D721Med (cell line): ENCODE data around the gene RFK.

Source experiments
- DNase-seq: peaks from one replicate; pipeline ENCODE4 v3.0.0; 2011; ENCODE audit warnings: low spot score; ENCODE audit not compliant: insufficient read length
- FAIRE-seq: peaks from 2 replicates; lab custom pipeline; 2011; peaks lifted over from hg19 to GRCh38; lab: Jason Lieb, UNC
- TF ChIP-seq, protein P1 (sequence below): IDR thresholded peaks from 2 replicates; pipeline ENCODE4 v1.5.1; 2012; ENCODE audit warnings: mild to moderate bottlenecking, control low read depth; ENCODE audit not compliant: insufficient read depth; ENCODE audit errors: missing control alignments

Gene RFK

DNA sequence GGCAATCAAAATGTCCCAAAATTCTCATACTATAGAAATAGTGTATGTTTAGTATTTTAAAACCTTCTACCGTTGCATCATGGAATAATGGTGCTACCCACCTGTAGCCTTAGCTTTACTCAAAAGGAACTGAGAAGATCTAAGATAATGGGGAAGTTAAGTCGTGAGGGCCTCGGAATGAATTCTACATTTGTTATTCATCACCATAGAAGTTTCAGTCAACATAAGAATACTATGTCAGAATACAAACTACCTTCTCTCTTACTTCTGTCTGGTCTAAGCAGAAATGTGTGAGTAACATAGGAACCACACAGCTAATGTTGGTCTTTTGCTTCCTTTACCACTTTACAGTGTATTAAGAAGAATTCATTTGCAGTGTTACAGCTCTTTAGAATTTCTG lies 43.2 kb downstream of the RFK start:
- no peak for FAIRE-seq
- no peak for DNase-seq
- TF ChIP-seq, protein P1, sequence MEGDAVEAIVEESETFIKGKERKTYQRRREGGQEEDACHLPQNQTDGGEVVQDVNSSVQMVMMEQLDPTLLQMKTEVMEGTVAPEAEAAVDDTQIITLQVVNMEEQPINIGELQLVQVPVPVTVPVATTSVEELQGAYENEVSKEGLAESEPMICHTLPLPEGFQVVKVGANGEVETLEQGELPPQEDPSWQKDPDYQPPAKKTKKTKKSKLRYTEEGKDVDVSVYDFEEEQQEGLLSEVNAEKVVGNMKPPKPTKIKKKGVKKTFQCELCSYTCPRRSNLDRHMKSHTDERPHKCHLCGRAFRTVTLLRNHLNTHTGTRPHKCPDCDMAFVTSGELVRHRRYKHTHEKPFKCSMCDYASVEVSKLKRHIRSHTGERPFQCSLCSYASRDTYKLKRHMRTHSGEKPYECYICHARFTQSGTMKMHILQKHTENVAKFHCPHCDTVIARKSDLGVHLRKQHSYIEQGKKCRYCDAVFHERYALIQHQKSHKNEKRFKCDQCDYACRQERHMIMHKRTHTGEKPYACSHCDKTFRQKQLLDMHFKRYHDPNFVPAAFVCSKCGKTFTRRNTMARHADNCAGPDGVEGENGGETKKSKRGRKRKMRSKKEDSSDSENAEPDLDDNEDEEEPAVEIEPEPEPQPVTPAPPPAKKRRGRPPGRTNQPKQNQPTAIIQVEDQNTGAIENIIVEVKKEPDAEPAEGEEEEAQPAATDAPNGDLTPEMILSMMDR: no peak

DNA sequence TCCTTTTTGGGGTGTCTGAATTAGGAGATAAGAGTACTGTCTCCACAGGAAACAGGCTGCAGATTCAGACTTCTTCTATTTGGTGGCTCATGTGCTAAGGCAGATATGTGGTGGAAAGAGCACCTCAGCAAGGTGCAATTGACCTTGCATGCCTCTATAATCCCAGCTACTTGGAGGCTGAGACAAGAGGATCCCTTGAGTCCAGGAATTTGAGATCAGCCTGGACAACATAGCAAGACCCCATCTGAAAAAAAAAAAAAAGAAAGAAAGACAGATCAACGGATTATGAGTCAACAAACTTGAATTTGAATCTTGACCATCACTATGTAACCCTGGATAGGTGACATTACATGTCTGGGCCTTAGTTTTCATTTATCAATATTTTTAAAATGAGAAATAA lies 44.4 kb downstream of the RFK start:
- TF ChIP-seq, protein P1: no peak
- FAIRE-seq: no peak
- no peak for DNase-seq

DNA sequence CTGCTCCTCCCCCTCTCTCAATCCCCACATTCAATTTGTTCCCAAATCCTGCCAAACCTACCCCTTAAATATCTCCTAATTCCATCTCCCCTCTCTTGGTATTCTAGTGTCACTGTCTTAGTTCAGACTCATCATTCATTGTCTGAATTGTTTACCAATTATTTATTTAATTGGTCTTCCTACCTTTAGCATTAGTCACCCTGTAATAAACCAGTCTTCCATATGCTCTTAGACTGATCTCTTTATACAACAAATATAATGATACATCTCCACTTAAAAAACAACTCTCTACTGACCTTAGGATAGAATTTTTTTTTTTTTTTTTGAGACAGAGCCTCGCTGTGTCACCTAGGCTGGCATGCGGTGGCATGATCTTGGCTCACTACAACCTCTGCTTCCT lies 51.4 kb downstream of the RFK start:
- no peak for FAIRE-seq
- DNase-seq: no peak
- TF ChIP-seq, protein P1: no peak

DNA sequence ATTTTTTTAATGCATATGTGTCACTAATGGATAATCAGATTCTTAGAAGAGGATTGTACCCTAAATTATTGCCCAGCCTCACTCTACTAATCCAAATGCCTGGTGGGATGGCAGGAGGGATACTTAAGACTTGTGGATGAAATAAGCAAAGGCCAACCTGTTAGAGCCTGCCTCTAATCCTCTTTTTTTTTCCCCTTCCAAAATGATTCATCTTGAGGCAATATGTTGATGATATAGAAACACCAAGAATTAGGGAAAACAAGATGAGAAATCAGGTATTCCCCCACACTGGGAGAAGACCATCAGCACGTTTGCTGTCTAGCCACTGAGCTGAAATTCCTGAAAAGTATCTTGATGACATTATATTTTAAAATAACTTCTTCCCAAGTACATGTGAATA lies 52.0 kb downstream of the RFK start:
- no peak for FAIRE-seq
- TF ChIP-seq, protein P1: no peak
- DNase-seq: no peak

DNA sequence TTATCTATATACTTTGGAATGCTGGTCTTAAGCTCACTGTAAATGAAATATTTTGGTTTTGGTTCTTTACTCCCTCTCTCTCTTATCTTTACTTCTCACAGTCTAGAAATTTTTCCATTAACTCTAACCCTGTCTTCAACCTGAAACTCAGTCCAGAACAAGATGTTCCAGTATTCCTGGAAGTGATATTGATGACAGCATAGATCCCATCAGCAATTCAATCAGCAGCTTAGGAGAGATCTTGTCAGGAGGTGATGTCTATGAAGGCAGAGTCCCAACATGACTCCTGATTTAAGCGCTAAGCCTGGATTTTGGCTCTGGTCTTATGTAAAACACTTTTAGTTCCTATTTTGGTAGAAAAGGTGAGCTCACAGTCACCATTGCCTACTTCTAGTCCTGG lies 52.6 kb downstream of the RFK start:
- no peak for FAIRE-seq

DNA sequence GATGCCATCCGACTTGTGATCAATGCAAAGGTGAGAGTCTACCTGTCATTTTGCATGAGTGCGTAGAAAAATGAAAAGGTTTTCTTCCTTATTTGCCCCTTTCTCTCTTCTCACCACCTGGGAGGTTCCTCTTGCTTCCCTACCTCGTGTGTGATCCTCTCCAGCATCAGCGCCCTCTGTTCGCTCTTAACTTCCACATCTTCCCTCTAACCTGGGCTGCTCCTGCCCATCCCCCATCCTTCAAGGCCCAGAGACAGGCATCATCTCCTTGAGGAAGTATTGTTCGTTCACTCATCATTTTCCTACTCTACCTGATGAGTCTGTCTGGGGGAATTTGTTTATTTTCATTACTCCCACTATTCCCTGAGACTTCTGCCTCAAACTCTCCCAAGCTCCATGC lies 55.8 kb downstream of the RFK start:
- TF ChIP-seq, protein P1: no peak
- FAIRE-seq (no peak), DNase-seq (no peak)

More for the DNA sequence above, 52.6 kb downstream of the RFK start:
- DNase-seq: no peak
- TF ChIP-seq, protein P1: no peak

DNA sequence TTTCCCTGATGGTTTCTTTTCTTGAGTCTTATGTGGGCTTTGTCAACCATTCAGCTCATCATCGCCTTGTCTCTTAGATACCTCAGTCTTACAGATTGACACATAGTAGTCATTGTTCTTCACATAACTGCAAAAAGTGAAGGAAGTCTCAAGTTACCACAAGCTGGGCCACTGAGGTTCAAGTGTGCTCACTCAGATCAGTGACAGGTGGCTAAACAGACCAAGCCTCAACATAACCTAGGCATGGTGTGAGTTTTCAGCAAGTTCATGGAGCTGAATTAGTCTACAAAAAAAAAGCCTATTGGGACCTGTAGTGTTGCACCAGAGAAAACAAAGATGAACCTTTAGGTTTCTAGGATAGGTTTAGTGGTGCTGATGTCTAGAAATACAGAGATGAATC lies 58.2 kb downstream of the RFK start:
- DNase-seq (no peak), FAIRE-seq (no peak)
- TF ChIP-seq, protein P1: no peak
